ENCODE measurements around the gene B3GNT7.

DNA sequence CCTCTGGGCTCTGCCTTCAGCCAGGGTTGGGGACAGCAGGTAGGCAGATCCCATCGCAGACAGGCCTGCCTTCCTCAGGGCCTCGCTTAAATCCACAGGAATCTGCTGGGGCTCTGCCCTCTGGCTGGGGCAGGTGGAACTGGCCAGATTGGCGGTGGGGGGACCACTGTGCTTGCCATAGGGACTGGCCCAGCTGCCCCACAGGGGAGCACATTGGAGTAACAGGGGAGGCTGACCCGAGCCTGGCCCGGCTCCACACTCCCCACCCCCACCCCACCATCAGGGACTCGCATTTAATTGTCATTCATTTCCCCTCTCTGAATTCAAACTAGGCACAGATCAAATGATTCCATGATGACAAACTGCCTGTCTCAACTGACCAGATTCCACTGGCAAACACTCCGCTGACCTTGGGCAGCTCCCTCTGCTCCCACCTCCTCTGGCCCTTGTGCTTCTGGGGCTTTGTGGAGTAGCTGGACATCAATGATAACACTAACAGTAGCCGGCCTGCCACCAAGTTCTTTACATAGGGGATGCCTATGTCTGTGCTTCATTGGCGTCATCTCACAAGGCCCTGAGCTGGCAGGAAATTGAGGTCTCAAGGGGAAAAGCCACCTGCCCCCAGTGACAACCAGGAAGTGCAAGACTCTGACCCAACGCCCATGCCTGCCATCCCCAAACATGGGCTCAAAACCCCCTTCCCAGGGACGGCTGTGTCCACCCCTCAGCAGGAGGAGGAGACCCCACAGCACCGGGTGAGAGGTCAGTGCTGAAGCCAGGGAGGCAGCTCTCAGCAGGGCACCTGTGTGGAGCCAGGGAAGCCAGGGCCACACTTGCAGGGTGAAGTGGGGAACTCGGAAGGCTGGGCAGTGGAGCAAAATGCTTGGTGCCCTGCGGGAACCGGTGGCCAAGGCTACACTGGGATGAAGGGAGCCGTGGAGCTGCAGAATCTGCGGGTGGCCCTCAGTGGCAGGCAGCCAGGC lies 2.1 kb upstream of the B3GNT7 start:
- TF ChIP-seq POLR2A (IDR thresholded peaks at IDR 0.05; ENCODE audit: low read depth, low read length) (peak; percentile 66), POLR2AphosphoS5 (IDR thresholded peaks at IDR 0.05; ENCODE audit: low read depth, low read length) (peak; percentile 35), TAF1 (IDR thresholded peaks at IDR 0.05; ENCODE audit: borderline replicate concordance, low read depth, low read length) (no peak; the same call in 1 of the 2 replicates)
